Suprapubic skin (tissue), 3 donors: Measurements from ENCODE around the gene CD48.

Experiments used
- POLR2AphosphoS5 ChIP-seq, 3 donors: sonication (generic); formaldehyde crosslinking; IDR thresholded peaks; one replicate each; pipeline ENCODE4 v1.6.1; 2017; ENCODE audit warnings: antibody characterized with exemption in 3 of 3
- TF ChIP-seq, protein P1 (sequence below), 2 donors: fragments of 200-600 bp in 1 of 2; fragments of 450-650 bp in 1 of 2; sonication (generic) in 1 of 2; IDR thresholded peaks; one replicate each; pipeline ENCODE4 v1.5.1; 2016 to 2019; ENCODE audit warnings: antibody characterized with exemption in 2 of 2, mild to moderate bottlenecking in 1 of 2, moderate library complexity in 1 of 2

DNA sequence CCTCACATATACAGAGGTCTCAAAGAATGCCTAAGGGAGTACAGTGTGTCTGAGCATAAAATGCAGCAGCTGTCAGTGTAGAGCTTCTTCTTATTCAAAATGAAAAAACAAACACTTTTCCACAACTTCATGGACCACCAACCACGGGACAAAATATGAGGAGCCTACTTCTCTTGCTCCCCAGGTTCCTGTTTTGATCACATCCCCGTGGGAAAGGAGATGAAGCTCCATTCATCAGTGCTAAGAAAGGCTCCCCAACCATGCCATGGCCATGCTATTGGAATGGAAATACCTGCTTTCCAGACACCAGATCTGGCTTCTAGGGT lies 383 bp downstream of the CD48 start:
- TF ChIP-seq, protein P1, sequence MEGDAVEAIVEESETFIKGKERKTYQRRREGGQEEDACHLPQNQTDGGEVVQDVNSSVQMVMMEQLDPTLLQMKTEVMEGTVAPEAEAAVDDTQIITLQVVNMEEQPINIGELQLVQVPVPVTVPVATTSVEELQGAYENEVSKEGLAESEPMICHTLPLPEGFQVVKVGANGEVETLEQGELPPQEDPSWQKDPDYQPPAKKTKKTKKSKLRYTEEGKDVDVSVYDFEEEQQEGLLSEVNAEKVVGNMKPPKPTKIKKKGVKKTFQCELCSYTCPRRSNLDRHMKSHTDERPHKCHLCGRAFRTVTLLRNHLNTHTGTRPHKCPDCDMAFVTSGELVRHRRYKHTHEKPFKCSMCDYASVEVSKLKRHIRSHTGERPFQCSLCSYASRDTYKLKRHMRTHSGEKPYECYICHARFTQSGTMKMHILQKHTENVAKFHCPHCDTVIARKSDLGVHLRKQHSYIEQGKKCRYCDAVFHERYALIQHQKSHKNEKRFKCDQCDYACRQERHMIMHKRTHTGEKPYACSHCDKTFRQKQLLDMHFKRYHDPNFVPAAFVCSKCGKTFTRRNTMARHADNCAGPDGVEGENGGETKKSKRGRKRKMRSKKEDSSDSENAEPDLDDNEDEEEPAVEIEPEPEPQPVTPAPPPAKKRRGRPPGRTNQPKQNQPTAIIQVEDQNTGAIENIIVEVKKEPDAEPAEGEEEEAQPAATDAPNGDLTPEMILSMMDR (IDR thresholded peaks at IDR 0.05): no peak
- TF ChIP-seq POLR2AphosphoS5 (IDR thresholded peaks at IDR 0.05): no peak
